HG03565 (cell line): ENCODE measurements around the gene SRSF11.

ENCODE experiments used
- ATAC-seq: cut with Tn5 transposase; IDR thresholded peaks from one replicate; pipeline ENCODE4 v1.9.1; 2021; ENCODE audit warnings: mild to moderate bottlenecking, moderate library complexity; ENCODE audit not compliant: unreplicated experiment

SRSF11 gene

DNA sequence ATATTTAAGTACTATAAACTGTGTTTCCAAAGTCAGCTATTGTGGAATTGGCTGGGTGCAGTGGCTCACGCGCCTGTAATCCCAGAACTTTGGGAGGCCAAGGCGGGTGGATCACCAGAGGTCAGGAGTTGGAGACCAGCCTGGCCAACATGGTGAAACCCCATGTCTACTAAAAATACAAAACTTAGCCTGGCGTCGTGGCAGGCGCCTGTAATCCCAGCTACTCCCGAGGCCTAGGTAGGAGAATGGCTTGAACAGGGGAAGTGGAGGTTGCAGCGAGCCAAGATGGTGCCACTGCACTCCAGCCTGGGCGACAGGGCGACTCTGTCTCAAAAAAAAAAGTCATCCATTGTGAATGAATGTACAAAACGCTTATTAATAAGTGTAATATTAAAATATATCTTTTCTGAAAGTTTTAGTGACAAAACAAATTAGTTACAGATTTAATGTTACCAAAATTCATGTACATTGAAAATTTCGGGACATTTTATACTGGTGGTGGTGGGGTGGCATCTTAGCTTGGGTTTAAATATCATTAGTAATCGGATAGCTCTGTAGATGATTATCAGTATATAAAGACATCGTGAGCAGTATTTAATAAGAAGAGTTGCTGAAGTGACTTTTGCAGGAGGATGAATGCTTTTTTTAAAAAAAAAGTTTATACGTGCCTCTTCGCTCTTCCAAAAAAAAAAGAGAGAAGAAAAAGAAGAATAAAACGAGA lies 503 bp upstream of the SRSF11 start:
- peak; percentile 5 for ATAC-seq

DNA sequence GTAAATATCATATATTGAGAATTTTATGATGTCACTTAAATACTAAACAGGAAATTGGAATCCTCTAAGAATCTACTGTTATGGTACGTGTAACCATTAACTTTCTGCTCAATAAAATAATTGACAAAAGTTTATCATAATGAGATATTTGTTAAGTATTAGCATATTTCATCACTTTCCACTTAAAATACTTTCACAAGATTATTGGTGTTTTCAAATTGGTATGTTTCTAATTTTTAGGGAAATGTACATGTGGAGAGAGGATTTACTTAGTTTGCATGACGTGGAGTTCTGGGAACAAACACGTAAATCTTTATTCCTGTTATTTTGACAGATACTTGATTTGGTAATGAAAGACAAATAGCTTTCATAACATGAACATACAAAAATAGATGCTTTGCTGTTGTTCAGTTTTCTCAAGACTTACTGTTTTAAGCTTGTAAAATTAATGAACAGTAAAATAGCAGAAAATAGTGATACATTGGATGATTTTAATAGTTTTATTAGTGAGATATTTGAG lies 1.6 kb downstream of the SRSF11 start:
- no peak for ATAC-seq

DNA sequence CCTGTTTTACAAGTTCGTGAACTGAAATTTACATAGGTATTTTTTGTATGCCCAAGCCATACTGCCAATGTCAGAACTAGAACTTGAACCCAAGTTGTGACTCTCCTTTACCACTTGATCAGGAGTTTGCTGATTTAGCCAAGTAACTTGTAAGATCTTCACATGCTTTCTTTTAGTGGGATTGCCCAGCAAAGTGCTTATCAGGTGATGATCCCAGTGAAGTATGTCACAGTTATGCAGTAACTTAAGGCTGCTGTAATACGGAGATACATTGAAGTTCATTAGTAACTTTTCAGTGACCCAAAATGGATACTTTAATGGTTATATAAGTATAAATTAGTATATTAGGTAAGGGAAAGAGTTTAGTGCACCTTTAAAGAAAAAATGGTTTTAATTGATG lies 3.8 kb downstream of the SRSF11 start:
- ATAC-seq = no peak

DNA sequence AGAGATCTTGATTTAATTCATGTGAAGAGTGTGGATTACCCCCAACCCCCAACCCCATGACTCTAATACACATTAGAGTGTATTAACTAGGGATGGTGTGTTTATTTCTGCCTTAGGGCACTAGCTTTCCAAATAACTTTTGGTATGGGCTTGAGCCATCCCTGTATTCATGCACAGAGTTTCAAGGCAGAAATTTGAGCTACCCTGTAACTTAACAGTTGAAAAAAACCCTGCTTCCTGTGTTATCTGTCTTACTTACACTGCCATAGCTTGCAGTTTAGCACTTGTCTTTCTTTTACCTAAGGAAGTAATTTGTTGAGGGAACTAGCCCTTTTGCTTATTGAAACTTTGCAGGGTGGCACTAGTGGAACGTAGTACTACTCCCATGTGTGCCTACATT lies 6.3 kb downstream of the SRSF11 start:
- peak; percentile 55 for ATAC-seq

DNA sequence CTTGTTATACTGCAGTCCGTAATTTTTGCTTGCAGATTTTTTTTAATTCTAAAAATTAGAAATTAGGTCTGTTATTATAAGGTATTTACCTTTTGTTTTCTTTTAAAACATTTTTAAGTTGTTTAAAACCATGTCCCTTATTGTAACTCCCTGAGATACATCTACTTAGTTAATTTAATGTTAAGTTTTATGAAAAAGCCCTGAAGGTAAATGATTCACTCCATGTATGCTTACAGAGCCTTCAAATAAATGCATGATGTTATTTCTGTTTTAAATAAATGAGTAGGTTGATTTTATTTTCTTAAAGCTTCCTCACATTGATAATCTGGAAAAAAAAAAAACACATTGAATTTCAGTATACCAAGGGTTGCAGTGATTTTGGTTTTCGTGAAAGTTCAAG lies 7.5 kb downstream of the SRSF11 start:
- no peak for ATAC-seq

DNA sequence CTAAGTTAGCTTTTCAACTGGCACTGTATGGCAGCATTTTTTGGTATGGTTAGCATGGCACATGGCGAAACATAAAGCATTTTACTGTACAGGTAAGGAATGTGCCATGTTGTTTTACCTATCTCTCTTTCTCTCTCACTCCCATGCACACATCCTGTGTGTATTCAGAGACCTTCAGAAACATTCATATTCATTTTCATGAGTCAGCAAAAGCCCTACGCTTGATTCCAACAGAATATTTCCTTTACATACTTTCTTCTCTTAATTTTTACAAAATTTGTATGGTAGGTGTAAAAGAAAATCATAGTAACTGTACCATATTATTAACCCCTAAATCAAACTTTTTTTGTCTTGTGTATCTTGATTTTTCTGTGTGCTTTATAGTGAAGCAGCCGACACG lies 10.3 kb downstream of the SRSF11 start:
- ATAC-seq = no peak

DNA sequence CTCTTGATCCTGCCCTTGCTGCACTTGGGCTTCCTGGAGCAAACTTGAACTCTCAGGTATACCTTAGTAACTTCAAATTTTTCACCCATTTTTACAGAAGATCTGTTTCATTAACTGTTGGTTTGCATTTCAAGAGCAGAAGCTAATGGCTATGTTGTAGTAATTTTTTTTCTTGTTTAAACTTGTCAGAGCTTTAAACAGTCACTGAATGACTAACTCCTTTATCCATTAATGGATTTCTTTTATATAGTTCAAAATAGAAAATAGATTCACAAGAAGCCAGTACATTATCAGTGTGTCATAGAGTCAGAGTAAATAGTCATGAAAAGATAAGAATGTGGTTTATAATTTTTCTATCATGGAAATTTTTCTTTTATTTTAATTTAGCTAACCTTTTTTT lies 13.6 kb downstream of the SRSF11 start:
- ATAC-seq = no peak

DNA sequence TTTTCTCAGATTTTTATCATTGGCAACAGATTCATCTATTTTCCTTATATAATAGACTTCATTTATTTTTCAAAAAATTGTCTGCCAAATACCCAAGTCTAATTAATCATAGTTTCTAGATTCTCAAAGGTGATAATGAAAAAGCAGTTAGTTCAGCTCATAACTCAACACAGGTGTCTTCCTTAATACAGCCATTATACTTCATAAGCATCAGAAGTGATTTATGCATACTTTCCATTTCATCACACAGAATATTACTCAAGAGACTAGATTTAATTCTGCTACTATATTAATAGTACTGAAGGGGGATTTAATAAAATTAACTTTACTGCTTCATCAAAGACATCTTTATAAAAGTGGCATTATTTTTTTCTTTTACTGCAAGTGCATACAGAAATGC lies 18.8 kb downstream of the SRSF11 start:
- ATAC-seq = no peak

DNA sequence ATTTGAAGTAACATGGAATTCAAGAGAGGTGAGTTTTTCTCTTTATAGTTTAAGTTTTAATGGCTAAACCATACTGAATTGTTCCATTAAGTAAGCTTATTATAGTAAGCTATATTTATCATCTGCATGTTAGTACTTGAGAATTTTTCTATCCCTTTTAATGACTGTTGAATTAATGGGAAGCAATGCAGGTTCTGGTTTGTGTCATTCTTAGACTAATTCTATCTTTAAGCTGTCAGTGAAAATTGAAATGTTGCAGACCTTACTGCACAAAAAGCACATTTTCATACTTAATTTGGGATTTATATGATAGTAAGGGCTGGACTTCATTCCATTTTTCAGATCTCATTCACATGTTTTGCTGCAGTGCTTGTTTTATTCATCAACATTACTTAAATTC lies 25.9 kb downstream of the SRSF11 start:
- ATAC-seq = no peak

DNA sequence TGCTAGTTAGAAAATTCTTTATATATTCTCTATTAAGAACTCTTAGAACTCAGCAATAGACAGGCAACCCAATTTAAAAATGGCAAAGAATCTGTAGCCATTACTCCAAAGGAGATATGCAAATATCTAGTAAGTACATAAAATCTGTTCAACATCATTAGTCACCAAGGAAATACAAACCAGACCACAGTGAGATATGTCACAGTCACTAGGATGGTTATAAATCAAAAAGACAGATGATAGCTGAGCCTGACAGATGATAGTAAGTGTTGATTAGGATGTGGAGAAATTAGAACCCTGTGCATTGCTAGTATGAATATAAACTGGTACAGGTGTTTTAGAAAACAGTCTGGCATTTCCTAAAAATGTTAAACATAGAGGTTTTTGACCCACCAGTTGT lies 26.6 kb downstream of the SRSF11 start:
- no peak for ATAC-seq

DNA sequence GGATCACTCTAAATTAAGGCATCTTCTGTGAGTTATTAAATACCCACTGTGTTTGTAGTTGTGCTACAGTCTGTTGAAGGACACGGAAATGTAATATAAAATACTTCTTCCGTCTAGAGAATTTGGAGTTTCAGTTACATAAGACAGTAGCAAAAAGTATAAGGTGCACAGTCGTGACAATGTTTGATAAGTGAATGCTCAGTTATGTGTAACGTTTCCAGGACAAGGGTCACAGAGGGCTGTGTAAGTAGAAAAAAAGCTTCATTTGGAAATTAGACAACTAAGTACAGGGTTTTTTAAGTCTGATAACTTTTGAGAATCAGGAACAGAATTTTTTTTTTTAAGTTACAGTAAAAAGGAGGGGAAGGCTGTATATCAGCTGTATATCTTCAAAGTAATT lies 27.5 kb downstream of the SRSF11 start:
- no peak for ATAC-seq

DNA sequence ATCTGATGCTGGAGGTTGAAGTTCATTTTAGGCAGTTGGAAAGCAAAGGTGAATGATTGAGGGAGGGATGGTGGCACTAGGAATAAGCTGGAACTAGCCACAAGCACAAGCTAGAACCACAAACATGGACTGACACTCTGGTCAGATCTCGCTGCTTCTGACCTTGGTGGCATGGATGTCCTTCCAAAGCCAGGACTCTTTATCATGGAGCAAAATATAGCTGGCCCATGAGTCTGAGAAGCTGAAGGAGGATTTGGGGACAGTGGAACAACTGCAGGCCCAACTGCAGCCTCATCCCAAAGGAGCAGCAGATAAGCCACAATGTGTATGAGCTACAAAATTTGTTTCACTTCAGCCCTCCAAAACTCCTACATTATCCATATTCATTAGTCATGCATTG lies 35.5 kb downstream of the SRSF11 start:
- ATAC-seq = no peak

DNA sequence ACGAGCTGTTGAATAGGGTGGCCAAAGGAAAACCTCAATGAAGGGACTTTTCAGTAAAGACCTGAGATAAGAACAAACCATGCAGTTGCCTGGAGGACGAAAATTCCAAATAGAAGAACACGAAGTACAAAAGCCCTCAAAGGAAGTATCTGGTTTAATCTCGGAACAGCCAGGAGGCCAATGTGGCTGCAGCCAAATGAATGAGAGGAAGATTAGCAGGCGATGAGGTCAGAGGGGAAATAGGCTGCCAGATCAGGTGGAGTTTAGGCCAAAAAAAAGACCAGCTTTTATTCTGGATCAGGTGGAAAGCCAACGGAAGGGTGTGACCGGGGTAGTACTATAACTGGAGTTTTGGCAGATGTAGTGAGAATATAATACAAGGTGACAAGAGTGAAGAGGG lies 43.7 kb downstream of the SRSF11 start:
- ATAC-seq = no peak

DNA sequence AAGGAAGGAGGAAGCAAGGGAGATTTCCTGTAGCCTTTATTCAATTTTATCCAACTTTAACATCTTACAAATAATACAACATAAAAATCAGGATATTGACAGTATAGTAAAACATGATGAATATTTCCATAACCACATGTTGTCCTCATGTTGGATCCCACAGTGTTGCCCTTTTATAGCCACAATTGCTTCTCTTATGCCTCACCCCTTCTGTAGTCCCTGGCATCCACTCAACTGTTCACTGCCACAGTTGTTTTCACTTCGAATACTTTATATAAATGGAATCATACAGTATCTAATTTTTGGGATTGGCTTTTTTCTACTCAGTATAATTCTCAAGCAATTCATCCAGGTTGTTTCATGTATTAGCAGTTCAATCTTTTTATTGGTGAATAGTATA lies 44.8 kb downstream of the SRSF11 start:
- no peak for ATAC-seq

DNA sequence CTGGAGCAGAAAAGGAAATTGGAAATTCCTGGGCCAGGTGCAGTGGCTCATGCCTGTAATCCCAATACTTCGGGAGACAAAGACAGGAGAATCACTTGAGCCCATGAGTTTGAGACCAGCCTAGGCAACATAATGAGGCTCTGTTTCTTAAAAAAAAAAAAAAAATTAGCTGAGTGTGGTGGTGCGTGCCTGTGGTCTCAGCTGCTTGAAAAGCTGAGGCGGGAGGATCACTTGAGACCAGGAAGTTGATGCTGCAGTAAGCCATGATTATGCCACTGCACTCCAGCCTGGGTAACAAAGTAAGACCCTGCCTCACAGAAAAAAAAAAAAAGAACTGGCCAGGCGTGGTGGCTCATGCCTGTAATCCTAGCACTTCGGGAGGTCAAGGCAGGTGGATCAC lies 56.7 kb downstream of the SRSF11 start:
- ATAC-seq = no peak

DNA sequence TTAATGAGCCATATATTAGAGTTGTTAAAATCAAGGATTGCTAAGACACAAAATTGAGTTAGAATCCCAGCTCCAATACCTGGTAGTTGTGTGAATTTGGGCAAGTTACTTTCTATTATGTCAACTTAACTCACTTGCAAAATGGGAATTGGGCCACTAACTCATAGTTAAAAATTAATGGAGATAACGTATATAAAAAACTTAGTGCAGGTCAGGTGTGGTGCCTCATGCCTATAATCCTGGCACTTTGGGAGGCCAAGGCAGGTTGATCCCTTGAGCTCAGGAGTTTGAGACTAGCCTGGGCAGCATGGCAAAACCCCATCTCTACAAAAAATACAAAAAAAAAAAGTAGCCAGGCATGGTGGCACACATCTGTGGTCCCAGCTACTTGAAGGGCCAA lies 57.5 kb downstream of the SRSF11 start:
- no peak for ATAC-seq

DNA sequence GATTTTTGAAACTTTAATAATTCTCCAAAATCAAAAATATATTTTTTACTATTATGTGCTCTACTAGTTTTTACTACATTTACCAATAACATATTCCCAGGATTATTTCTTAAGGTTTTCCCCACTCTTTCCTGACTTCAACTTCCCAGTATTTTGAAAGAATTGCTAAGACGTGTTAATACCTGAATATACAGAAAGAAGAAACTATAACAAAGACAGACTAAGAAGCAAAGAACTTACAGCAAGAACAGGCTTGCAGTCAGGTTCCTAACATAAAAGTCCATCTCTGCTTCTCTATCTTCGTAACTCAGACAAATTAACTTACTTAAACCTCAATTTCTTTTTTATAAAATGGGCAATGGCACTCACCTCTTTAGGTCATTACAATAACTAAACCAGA lies 63.2 kb downstream of the SRSF11 start:
- ATAC-seq = no peak

DNA sequence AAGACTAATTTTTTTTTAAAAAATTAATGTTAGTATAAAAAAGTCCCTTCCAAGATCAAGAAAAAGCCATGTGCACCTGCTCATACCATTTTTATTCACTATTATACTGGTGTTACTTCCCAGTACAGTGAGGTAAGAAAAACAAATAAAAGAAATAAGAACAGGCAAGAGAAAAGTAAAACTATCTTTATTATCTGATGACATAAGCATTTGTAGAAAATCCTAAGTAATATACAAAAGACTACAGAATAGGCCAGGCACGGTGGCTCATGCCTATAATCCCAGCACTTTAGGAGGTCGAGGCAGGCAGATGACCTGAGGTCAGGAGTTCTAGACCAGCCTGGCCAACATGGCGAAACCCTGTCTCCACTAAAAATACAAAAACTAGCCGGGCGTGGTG lies 65.3 kb downstream of the SRSF11 start:
- no peak for ATAC-seq

DNA sequence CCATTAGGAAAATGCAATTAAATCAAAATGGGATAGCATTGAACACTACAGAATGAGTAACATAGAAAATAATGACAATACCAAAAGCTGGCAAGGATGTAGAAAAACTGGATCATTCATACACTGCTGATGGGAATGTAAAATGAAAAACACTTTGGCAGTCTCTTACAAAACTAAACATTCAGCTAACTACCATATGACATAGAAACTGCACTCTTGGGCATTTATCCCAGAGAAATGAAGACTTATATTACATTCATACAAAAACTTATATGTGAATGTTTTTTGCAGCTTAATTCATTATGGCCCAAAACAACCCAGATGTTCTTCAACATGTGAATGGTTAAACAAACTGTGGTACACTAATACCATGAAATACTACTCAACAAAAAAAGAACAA lies 67.0 kb downstream of the SRSF11 start:
- ATAC-seq = no peak

DNA sequence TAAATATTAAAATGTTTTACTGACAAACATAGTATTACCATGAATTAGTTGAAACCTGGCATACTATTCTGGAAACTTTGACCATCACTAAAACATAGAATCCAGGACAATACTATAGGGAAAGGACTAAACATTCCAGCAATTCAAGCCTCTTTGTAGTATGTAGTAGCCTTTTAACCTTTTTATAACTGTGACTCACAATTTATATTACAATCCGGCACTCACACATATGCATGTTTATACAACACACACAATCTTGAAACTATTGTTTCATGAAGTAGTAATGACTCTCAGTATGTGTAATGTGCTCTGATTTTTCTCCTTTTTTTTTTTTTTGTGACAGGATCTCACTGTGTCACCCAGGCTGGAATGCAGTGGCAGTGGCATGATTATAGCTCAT lies 69.0 kb downstream of the SRSF11 start:
- no peak for ATAC-seq

DNA sequence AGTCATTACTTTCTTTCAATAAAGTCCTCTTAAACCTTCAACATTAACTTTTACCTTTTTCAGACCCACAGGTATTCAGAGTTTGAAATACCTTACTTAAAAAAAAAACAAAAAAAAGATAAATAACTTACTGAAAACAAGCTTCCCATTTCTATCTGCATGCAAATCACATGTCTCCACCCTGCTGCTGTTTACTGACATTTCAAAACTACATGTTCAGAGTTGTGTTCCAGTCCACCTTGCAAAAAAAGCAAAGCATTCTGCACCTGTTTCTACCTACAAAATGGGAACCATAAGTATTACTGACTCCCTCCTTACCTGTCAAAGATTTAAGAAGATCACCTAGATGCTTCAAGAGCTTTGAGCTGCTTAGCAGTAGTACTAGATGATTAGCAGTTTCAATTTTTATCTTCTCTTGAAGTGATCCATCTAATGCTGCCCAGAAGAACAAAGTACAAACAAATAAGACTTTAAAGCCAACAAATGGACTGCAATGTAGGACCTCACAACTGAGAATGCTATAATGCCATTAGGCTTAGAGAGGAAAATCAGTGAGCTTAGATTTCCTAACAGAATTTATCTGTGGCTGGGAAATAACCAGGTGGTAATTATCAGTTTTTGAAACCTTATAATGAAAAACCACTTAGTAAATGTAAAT lies 72.1 kb downstream of the SRSF11 start:
- no peak for ATAC-seq

DNA sequence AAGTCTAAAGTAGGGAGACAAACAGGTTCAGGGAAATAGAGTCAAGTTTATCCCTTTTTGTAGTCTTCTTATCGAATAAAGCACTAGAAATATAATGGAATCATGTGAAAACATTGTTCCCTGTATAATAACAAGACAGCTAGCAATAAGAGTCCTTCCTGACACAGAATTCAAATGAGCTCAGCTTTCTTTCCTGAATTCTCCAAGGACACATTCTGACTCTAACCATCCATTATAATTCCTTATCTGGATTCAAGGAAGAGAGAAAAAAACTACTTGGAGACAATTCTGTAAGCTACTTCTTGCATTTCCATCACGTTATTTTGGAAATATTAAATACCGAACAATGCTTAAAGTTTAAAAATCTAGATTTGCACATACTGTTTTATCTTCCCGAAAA lies 74.6 kb downstream of the SRSF11 start:
- no peak for ATAC-seq

DNA sequence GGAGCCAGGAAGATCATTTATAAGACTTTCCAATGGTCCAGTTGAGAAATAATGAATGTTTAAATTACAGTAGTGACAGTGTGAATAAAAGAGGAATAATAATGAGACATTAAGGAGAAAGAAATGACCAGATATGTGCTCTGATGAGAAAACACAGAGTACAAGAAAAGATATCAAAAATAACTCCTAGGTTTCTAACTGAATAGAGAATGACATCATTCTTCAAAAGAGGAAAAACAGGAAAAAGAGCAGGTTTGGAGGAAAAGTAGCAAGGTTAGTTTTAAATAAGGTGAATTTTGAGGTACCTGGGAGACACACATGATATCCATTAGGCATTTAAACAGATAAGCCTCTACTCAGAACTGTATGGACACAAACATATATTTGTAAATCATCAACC lies 78.3 kb downstream of the SRSF11 start:
- no peak for ATAC-seq
